GM12878 (cell line): ENCODE data around the gene CAPN2. TPM values are rescaled to one million over a fixed set of nuclear protein-coding genes. Genes with fewer than 3 reads are reported as not detected.

Experiments used
- polyA plus RNA-seq, 11 experiments: library from polyadenylated mRNA; depleted of rRNA in 4 of 11; unstranded in 6 of 11; stranded (reverse) in 5 of 11; fragments of >200 nt; fragmentation: Nextera tagmentation in 4 of 11; fragmentation: Illumina TruSeq in 1 of 11; extraction: Ambion mirVana in 4 of 11; extraction: Trizol in 1 of 11; gene quantifications; 1 replicate in 1 of 11; 2 replicates in 10 of 11; pipeline versions ENCODE4 v1.2.1 to v1.2.3, GENCODE V29; 2011 to 2016; ENCODE audit warnings: inconsistent platforms in 2 of 11, missing spikeins in 2 of 11, low read depth in 1 of 11
- small RNA-seq: library from RNA; depleted of rRNA; stranded (forward); fragments of <200 nt; gene quantifications from one replicate; pipeline ENCODE3, GENCODE V24; 2014
- total RNA-seq, 4 experiments: library from RNA; depleted of rRNA in 3 of 4; stranded (reverse); fragments of >200 nt in 3 of 4; fragmentation: Illumina TruSeq in 1 of 4; extraction: Trizol in 1 of 4; gene quantifications; 2 replicates each; pipeline versions ENCODE4 v1.2.1 to v1.2.3, GENCODE V29; 2013 to 2021

CAPN2 gene
- total and polyA plus RNA-seq, 10 of the 15 experiments (the other 5 are each of a cell fraction or from before 2014, with no cell fraction given): 6.0 to 21.4 (median 16.6) TPM

Small RNAs within 50 kb of the gene (small RNA-seq; reads per million reads assigned to genes)
- not detected for gene RNU6-1248P

Other genes starting within 250 kb of the CAPN2 start
- gene CAPN8, start 46.8 kb upstream of the CAPN2 start, total RNA-seq (2014; rRNA removed): 7.4 and 8.3 TPM in 2 replicates
- gene CAPN8, start 46.8 kb upstream of the CAPN2 start, total RNA-seq (2014; rRNA removed; fragmentation: Illumina TruSeq; extraction: Trizol): 6.4 and 7.3 TPM in 2 replicates
- gene CAPN8, start 46.8 kb upstream of the CAPN2 start, total RNA-seq (2021): 7.5 and 7.6 TPM in 2 replicates
- gene CAPN8, start 46.8 kb upstream of the CAPN2 start, polyA plus RNA-seq (2011; rRNA removed): 9.8 and 13.5 TPM in 2 replicates
- 8.4 and 8.6 TPM in 2 replicates for gene CAPN8, start 46.8 kb upstream of the CAPN2 start, polyA plus RNA-seq (2014; fragmentation: Illumina TruSeq; extraction: Trizol)
- 10 to 100 TPM; 21.8 to 30.7 TPM for gene CAPN8, start 46.8 kb upstream of the CAPN2 start, polyA plus RNA-seq (2014; fragmentation: Nextera tagmentation; extraction: Ambion mirVana)
- 10.7 and 11.0 TPM in 2 replicates for gene CAPN8, start 46.8 kb upstream of the CAPN2 start, polyA plus RNA-seq (2014; rRNA removed)
- gene CAPN8, start 46.8 kb upstream of the CAPN2 start, polyA plus RNA-seq (2016; fragmentation: Nextera tagmentation; extraction: Ambion mirVana): 10 to 100 TPM; 14.4 to 16.0 TPM
- 5.5 and 6.0 TPM in 2 replicates for gene TP53BP2, start 133.4 kb downstream of the CAPN2 start, total RNA-seq (2014; rRNA removed)
- gene TP53BP2, start 133.4 kb downstream of the CAPN2 start, total RNA-seq (2014; rRNA removed; fragmentation: Illumina TruSeq; extraction: Trizol): 6.9 and 7.2 TPM in 2 replicates
- gene TP53BP2, start 133.4 kb downstream of the CAPN2 start, total RNA-seq (2021): 6.8 and 8.2 TPM in 2 replicates
- gene TP53BP2, start 133.4 kb downstream of the CAPN2 start, polyA plus RNA-seq (2011; rRNA removed): 13.4 and 13.7 TPM in 2 replicates
- 6.8 and 7.4 TPM in 2 replicates for gene TP53BP2, start 133.4 kb downstream of the CAPN2 start, polyA plus RNA-seq (2014; fragmentation: Illumina TruSeq; extraction: Trizol)
- gene TP53BP2, start 133.4 kb downstream of the CAPN2 start, polyA plus RNA-seq (2014; fragmentation: Nextera tagmentation; extraction: Ambion mirVana): 1 to 10 TPM; 1.6 to 1.7 TPM
- 5.4 and 5.7 TPM in 2 replicates for gene TP53BP2, start 133.4 kb downstream of the CAPN2 start, polyA plus RNA-seq (2014; rRNA removed)
- 1 to 10 TPM; 4.3 to 5.4 TPM for gene TP53BP2, start 133.4 kb downstream of the CAPN2 start, polyA plus RNA-seq (2016; fragmentation: Nextera tagmentation; extraction: Ambion mirVana)